NCI-H345 (cell line): ENCODE results near the gene NAGLU.

Experiments used
- DNase-seq: peaks from one replicate; lab custom pipeline; 2025; lab: John Stamatoyannopoulos, UW

Gene NAGLU

GRCh38 chr17:42536048-42536371, at the start of gene NAGLU:
Gene NAGLU, plus strand, starts transcription at chr17:42536241. Its CDS starts 32 bp downstream, at chr17:42536273.
- peak; percentile 91 for DNase-seq

- DNase-seq = no peak
Observed at GRCh38 chr17:42488032-42488431, 48.0 kb upstream of the NAGLU start.

- DNase-seq = no peak
Observed at GRCh38 chr17:42493319-42493718, 42.7 kb upstream of the NAGLU start.

GRCh38 chr17:42494673-42495072, 41.4 kb upstream of the NAGLU start:
- DNase-seq = no peak

- no peak for DNase-seq
Observed at GRCh38 chr17:42498828-42499227, 37.2 kb upstream of the NAGLU start.

- DNase-seq = no peak
Observed at GRCh38 chr17:42502091-42502490, 34.0 kb upstream of the NAGLU start.

GRCh38 chr17:42502926-42503325, 33.1 kb upstream of the NAGLU start:
- no peak for DNase-seq

GRCh38 chr17:42507671-42508070, 28.4 kb upstream of the NAGLU start:
- no peak for DNase-seq

GRCh38 chr17:42508426-42509165, 27.4 kb upstream of the NAGLU start:
- DNase-seq = no peak

- DNase-seq = no peak
Observed at GRCh38 chr17:42509409-42509808, 26.6 kb upstream of the NAGLU start.

- no peak for DNase-seq
Observed at GRCh38 chr17:42509841-42510240, 26.2 kb upstream of the NAGLU start.

- no peak for DNase-seq
Observed at GRCh38 chr17:42512246-42512645, 23.8 kb upstream of the NAGLU start.

GRCh38 chr17:42512733-42513251, 23.2 kb upstream of the NAGLU start:
- no peak for DNase-seq

- no peak for DNase-seq
Observed at GRCh38 chr17:42513686-42514085, 22.4 kb upstream of the NAGLU start.

GRCh38 chr17:42514279-42514678, 21.8 kb upstream of the NAGLU start:
- DNase-seq = no peak

- DNase-seq = no peak
Observed at GRCh38 chr17:42514867-42515266, 21.2 kb upstream of the NAGLU start.

GRCh38 chr17:42517516-42517915, 18.5 kb upstream of the NAGLU start:
- DNase-seq = peak; percentile 59

GRCh38 chr17:42518046-42518754, 17.8 kb upstream of the NAGLU start:
- DNase-seq = no peak

- no peak for DNase-seq
Observed at GRCh38 chr17:42518755-42519545, 17.1 kb upstream of the NAGLU start.

GRCh38 chr17:42519546-42520491, 16.2 kb upstream of the NAGLU start:
- DNase-seq = no peak

- DNase-seq = no peak
Observed at GRCh38 chr17:42520540-42520951, 15.5 kb upstream of the NAGLU start.
